Vagina (tissue), 2 donors: ENCODE data around the gene CCDC28B. TPM values are rescaled to one million over a fixed set of nuclear protein-coding genes. Genes with fewer than 3 reads are reported as not detected.

ENCODE experiments used
- DNase-seq, 2 donors: peaks; one replicate each; pipeline ENCODE4 v3.0.0-alpha.2; 2017; ENCODE audit errors: extremely low spot score in 2 of 2
- H3K27ac ChIP-seq: fragments of 200-600 bp; sonication (generic); one replicate; pipeline ENCODE4 v1.5.1; 2019
- H3K27me3 ChIP-seq: fragments of 200-600 bp; sonication (generic); one replicate; pipeline ENCODE4 v1.5.1; 2019
- H3K36me3 ChIP-seq, 2 donors: fragments of 200-600 bp; sonication (generic); one replicate each; pipeline ENCODE4 v1.5.1; 2017 to 2019
- H3K4me1 ChIP-seq: fragments of 200-600 bp; sonication (generic); one replicate; pipeline ENCODE4 v1.5.1; 2019
- H3K4me3 ChIP-seq, 2 donors: fragments of 200-600 bp; sonication (generic); 1 replicate in 1 of 2; 2 replicates in 1 of 2; pipeline ENCODE4 v1.5.1; 2016 to 2019
- H3K9me3 ChIP-seq: fragments of 200-600 bp; sonication (generic); one replicate; pipeline ENCODE4 v1.5.1; 2019
- POLR2A ChIP-seq, 2 donors: fragments of 450-650 bp; IDR thresholded peaks; one replicate each; pipeline ENCODE4 v1.6.1; 2017; ENCODE audit warnings: antibody characterized with exemption in 2 of 2, mild to moderate bottlenecking in 2 of 2, moderate library complexity in 2 of 2
- POLR2AphosphoS5 ChIP-seq, 2 donors: sonication (generic); formaldehyde crosslinking; IDR thresholded peaks; one replicate each; pipeline ENCODE4 v1.9.0; 2017; ENCODE audit warnings: antibody characterized with exemption in 2 of 2, mild to moderate bottlenecking in 2 of 2, low read depth in 1 of 2; ENCODE audit not compliant: insufficient read depth in 1 of 2
- intact Hi-C: fragments of 100-400 bp; cut with DNase I; formaldehyde crosslinking; loops from one replicate; pipeline ENCODE4 v1.15.1; 2023
- total RNA-seq: library from RNA; depleted of rRNA; stranded (reverse); fragments of >200 nt; gene quantifications from one replicate; pipeline ENCODE4 v1.2.3, GENCODE V29; 2016
- TF ChIP-seq, protein P1 (sequence below), 3 experiments: fragments of 450-650 bp in 2 of 3; fragments of 200-600 bp in 1 of 3; sonication (generic) in 1 of 3; IDR thresholded peaks; one replicate each; pipeline ENCODE4 v1.5.1; 2017 to 2019; ENCODE audit warnings: antibody characterized with exemption in 3 of 3, mild to moderate bottlenecking in 2 of 3, moderate library complexity in 2 of 3

CCDC28B gene
- total RNA-seq, 1 donor from 2014 or later: 2.9 TPM

DNA sequence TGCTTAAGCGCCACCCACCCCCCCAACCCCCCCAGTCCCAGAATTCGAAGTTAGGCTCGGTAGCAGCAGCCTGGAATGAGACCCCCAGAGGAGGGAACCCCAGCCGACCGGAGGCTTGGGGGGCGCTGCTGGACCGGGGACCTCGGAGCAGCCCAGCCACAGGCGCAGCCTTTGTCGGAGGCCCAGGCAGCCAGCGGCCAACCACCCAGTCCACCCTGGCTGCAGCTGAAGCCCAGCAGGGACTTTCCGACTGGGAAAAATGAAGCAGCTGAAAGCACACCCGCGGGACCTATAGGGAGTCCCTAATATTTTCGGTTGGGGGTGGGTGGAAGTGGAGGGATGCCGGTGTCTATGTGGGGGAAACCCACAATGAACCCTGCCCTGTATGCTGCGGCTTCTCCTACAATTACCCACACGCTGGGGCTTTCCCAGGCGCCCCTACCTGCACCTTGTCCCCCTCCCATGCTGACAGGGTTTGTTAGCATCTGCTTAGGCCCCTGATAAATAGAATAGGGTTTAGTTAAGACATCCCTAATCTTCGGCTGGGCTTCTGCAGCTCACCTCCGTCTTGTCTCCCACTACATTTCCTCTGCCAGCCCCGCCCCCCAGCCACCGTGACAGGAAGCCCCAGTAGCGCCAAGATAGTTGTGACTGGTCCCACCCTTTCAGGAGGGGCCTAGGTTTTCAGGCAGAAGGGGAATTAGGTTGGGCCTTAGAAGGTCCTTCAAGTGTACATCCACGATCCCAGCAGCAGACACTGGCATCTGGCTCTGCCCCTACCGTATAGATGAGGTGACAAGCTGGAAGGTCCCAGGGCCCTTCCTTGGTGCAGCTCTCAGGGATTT, 838 bp downstream of the CCDC28B start:
- H3K4me1 ChIP-seq: peaks cover 35% of the 10 kb centered on the region
- DNase-seq: no peak
- H3K27ac ChIP-seq: peak overlapping the region; percentile 77
- H3K4me3 ChIP-seq: peak overlapping the region; percentile 49 to 77
- no peaks in the 10 kb centered on the region for H3K27me3 ChIP-seq
- no peaks in the 10 kb centered on the region for H3K9me3 ChIP-seq
- H3K36me3 ChIP-seq: peaks cover 0 to 18% of the 10 kb centered on the region in 2 donors
- peak in 1 of 2 donors; percentile 17 for TF ChIP-seq POLR2AphosphoS5 (IDR thresholded peaks at IDR 0.05; ENCODE audit: insufficient read depth in 1 of 2, low read depth in 1 of 2)
- TF ChIP-seq, protein P1, sequence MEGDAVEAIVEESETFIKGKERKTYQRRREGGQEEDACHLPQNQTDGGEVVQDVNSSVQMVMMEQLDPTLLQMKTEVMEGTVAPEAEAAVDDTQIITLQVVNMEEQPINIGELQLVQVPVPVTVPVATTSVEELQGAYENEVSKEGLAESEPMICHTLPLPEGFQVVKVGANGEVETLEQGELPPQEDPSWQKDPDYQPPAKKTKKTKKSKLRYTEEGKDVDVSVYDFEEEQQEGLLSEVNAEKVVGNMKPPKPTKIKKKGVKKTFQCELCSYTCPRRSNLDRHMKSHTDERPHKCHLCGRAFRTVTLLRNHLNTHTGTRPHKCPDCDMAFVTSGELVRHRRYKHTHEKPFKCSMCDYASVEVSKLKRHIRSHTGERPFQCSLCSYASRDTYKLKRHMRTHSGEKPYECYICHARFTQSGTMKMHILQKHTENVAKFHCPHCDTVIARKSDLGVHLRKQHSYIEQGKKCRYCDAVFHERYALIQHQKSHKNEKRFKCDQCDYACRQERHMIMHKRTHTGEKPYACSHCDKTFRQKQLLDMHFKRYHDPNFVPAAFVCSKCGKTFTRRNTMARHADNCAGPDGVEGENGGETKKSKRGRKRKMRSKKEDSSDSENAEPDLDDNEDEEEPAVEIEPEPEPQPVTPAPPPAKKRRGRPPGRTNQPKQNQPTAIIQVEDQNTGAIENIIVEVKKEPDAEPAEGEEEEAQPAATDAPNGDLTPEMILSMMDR (IDR thresholded peaks at IDR 0.05): no peak
- no peak for TF ChIP-seq POLR2A (IDR thresholded peaks at IDR 0.05)
- intact Hi-C loops: loop anchor here (2.0 kb wide), 1 partner anchor 40 kb away; no protein-coding TSS in a partner anchor

DNA sequence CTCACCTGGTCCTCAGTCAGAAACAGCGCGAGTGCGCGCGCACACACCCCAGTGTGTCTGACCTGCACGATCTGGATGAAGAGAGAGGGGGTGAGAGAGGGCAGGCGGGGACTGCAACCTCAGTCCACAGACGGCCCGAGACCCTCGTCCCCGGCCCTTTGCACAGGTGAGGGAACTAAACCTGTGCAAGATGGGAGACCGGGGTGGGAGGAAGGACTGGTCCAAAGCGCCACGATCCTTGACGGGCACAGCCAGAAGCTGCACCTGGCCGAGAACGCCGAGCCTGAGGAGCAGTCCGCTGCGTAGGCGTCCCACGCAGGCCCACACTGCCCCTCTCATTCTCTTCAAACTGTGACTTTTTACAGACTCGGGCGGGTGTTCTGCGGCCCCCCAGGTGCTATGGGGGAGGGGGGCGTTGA, 4.6 kb downstream of the CCDC28B start:
- peak overlapping the region; percentile 62 to 73 for H3K4me3 ChIP-seq
- no peaks in the 10 kb centered on the region for H3K27me3 ChIP-seq
- no peaks in the 10 kb centered on the region for H3K9me3 ChIP-seq
- H3K27ac ChIP-seq: peak overlapping the region; percentile 40
- intact Hi-C loops: no loop called here
- TF ChIP-seq POLR2AphosphoS5 (IDR thresholded peaks at IDR 0.05; ENCODE audit: insufficient read depth in 1 of 2, low read depth in 1 of 2): no peak
- TF ChIP-seq POLR2A (IDR thresholded peaks at IDR 0.05): no peak
- TF ChIP-seq, protein P1 (IDR thresholded peaks at IDR 0.05): no peak
- DNase-seq: no peak
- H3K36me3 ChIP-seq: no peaks in the 10 kb centered on the region
- peaks cover 32% of the 10 kb centered on the region for H3K4me1 ChIP-seq

DNA sequence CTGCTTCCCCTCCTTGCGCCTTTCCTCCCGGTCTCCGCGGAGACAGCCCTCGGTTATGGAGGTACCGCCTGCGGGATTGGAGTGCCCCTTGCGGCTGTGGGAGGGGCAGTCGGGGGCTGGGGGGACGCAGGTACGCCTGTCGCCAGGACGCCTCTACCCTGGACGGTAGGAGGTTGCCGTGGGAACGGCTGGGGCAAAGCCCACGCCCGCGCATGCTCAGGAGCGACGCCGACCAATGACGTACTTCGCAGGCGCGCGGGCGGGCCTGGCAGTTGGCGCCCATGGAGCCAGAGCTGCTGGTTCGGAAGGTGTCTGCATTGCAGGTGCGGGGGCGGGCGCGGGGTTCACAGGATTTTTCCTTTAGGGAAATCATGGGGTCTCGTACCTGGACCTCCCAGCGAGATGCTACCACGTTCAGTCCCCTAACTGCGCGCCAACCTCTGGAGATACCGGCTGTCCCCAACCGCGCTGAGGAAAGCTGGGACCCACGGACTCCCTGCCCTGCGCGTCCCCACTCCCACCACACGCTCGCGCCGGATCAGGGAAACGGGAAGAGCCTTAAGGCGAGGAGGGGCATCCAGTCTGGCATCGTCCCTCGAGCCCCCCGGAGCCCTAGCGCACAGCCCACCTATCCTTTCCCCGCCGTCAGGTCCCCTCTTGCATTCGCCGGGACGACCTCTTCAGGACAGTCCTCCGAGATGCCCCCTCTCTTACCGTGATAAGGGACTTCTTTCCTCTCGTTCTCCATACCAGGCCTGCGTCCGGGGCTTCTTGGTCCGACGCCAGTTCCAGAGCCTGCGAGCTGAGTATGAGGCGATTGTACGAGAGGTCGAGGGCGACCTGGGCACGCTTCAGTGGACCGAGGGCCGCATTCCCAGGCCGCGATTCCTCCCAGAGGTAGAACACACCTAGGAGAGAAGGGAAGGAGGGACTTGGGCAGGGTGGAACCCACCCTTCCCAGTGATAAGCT, 5.3 kb downstream of the CCDC28B start, which contains the start of gene IQCC:
Gene IQCC, plus strand, starts transcription at position 271 of the 970 bp plus-strand sequence. Its CDS starts 11 bp downstream, at position 282.
- Histone ChIP-seq H3K4me1 (peaks cover 29% of the 10 kb centered on the region), H3K4me3 (peak within 1 kb of the TSS; percentile 62 to 73), H3K9me3 (no peaks in the 10 kb centered on the region), H3K27ac (peak within 1 kb of the TSS; percentile 40), H3K27me3 (no peaks in the 10 kb centered on the region), H3K36me3 (no peaks in the 10 kb centered on the region)
- TF ChIP-seq POLR2AphosphoS5 (IDR thresholded peaks at IDR 0.05; ENCODE audit: insufficient read depth in 1 of 2, low read depth in 1 of 2) (peak; percentile 76 to 92), POLR2A (IDR thresholded peaks at IDR 0.05) (peak in 1 of 2 donors; percentile 29)
- TF ChIP-seq, protein P1 (IDR thresholded peaks at IDR 0.05): no peak
- intact Hi-C loops: no loop called here
- no peak for DNase-seq

DNA sequence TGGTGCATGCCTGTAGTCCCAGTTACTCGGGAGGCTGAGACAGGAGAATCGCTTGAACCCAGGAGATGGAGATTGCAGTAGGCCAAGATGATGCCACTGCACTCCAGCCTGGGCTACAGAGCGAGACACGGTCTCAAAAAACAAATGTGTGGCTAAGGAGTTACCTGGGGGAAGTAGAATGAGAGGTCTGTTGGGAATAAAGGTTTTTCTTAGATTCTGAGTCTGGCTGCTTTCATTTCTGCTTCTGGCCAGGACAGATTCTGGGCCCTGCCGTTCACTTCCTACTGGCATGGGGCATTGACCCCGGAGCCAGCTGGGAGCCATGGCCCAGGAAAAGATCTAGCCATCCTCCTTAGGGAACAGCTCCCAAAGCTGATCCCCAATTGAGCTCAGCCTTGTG, 8.1 kb downstream of the CCDC28B start:
- TF ChIP-seq POLR2A (IDR thresholded peaks at IDR 0.05) (no peak), POLR2AphosphoS5 (IDR thresholded peaks at IDR 0.05; ENCODE audit: insufficient read depth in 1 of 2, low read depth in 1 of 2) (no peak)
- TF ChIP-seq, protein P1 (IDR thresholded peaks at IDR 0.05): no peak
- Histone ChIP-seq H3K4me1 (peaks cover 16% of the 10 kb centered on the region), H3K36me3 (no peaks in the 10 kb centered on the region), H3K27ac (no peak overlapping the region), H3K27me3 (no peaks in the 10 kb centered on the region), H3K4me3 (no peak overlapping the region), H3K9me3 (no peaks in the 10 kb centered on the region)
- intact Hi-C loops: no loop called here
- DNase-seq: no peak
